NCI-H1092 (cell line): Measurements from ENCODE around the gene INTS11.

Experiments
- DNase-seq: peaks from one replicate; lab custom pipeline; 2025; lab: John Stamatoyannopoulos, UW

INTS11 gene

DNA sequence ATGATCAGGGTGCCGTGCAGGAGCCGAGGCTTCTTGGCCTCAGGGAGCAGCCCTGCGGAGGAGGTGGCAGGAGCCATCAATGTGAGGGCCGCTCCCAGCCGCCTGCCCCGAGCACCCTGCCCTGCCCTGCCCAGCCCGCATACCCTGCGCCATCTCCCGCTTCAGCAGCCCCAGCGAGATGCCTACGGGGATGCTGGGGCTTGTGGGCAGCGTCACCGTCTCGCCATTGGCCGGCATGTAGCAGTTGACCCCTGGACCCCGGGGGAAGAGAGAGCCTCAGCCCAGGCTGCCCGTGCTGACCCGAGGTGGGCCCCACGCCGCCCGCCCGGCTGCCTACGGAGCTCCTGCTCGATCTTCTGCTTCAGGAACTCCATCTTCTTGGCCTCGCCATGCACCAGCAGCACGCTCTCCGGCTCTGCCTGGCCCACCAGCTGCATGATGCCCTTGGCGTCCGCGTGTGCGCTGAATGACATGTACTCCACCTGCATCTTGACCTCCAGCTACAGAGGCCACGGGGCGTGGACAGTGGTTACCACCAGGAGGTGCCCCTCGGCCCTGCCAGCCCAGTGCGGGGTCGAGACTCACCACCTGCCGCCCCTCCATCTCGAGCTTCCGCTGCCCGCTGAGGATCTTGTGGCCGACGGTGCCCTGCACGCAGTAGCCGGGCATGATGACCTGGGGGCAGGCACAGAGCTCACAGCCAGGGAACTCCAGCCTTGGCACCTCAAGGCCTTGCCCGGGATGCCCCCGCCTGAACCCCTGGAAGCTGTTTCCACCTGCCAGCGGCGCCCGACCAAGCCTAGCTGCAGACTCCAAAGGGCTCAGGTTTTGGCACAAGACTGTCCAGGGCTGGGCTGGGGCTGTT is 11.8 kb downstream of the INTS11 start:
- no peak for DNase-seq

DNA sequence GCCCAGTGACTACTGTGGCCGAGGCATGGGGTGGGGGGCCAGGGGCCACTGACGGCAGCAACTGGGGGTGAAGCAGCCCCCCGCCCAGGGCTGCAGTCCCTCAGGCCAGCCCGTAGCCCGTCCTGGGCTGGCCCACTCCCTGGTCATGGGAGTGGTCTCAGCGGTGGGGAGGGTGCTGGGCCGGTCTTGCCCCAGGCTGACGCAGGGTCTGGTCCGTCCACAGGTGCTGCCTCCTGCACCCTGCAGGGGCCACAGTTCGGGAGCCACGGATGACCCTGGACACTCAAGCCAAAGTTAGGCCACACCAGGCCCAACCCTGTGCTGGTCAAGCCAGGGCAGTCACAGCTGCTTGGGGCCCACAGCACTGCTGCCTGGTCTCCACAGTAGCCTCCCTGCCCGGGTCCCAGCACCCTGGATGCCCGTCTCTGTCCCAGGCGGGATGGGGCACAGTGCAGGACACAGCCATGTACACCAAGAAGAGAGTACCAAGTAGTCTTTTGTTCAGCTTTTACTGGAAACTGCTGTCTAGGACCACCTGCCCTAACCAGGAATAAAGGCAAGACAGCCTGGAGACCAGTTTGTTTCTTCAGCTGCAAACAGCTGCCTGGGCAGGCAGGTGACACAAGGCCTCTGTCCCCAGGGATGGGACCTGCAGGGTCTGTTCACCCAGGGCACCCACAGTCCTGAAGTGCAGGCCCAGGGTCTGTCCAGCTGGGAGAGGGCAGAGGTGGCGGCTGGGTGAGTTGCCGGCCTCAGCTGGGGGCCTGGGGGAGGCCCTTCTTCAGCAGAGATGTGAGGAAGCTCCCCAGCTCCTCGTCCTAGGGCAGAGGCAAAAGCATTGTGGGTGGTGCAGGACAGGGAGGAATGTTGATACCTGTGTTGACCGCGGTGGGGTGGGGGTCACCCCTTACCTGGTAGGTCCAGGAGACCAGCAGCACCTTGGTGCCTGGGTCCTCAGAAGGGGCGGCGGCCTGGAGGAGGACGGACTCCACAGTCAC is 13.1 kb downstream of the INTS11 start:
- DNase-seq = no peak

- no peak for DNase-seq
Measured at GRCh38 chr1:1310476-1311053, 13.9 kb downstream of the INTS11 start.

GRCh38 chr1:1310109-1310385 is 14.4 kb downstream of the INTS11 start:
- no peak for DNase-seq

- no peak for DNase-seq
Measured at GRCh38 chr1:1309251-1310108, 15.0 kb downstream of the INTS11 start.

- no peak for DNase-seq
Measured at GRCh38 chr1:1308756-1309250, 15.7 kb downstream of the INTS11 start.

DNA sequence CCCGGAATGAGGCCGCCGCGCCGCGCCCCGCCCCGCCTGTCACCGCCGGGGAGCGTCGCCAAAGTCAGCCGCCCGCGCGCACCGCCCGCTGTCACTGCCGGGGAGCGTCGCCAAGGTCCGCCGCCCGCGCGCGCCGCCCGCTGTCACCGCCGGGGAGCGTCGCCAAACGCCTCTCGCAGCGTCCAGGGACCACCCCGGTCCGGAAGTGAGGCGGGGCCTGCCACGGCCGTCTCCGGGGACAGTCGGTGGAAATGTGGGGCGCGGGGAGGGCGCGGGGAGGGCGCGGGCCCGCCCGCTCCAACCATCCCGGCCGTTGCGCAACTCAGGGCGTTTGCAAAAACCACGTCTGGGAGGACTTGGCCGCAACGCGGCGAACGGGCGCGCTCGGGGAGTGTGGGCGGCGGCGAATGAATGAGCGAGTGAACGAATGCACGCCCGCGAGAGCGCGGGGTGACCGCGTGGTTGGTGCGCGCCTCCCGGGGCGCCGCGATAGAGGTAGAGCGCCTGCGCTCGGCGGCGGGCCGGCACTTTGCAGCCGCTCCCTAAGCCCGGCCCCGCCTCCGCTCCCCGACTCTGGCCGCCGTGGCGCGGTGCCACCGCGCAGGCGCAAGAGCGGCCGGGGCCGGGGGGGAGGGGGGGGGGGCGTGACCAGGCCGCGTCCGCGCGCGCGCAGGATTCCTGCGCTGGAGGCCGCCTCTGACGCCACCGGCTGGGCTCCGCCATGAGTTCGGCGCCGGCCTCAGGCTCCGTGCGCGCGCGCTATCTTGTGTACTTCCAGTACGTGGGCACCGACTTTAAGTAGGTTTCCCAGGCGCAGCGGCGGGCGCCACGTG is 16.3 kb downstream of the INTS11 start, which contains the start of the genes ACAP3 and PUSL1:
Gene ACAP3 (minus strand): TSS at position 8 of the 833 bp plus-strand sequence. CDS start 115 bp downstream, outside the sequence.
Gene PUSL1 (plus strand): TSS at position 675 of the 833 bp plus-strand sequence. CDS start 47 bp downstream, at position 722.
- DNase-seq = peak; percentile 81

DNA sequence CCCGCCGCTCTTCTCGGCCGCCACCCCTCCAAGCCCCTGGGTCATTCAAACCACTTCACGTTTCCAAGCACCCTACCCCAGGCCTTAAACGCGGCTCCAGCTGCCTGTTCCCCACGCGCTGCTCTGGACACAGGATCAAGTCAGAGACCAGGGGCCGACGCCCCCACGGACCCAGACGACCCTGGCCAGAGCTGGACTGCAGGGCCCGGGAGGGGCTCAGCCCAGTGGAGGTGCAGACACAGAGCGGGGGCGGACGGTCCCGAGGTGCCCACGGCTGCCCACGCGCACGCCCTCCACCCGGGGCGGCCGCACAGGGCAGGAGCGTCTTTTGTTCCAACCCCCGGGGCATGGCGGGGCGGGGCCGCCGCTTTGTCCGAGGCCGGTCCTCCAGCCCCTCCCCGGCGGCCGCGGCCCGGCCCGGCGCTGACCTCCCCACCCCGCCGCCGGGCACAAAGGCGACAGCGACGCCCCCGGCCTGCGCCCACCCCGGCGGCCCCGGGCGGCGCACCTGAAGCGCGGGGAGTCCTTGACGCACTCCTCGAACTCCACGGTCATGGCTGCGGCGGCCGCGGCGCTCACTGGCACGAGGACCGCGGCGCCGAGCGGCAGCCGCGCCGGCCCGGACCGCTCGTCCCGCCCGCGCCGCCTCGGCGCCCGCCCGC is 17.1 kb downstream of the INTS11 start:
- no peak for DNase-seq

- no peak for DNase-seq
Measured at GRCh38 chr1:1306661-1307260, 17.7 kb downstream of the INTS11 start.

- no peak for DNase-seq
Measured at GRCh38 chr1:1306070-1306660, 18.3 kb downstream of the INTS11 start.

- no peak for DNase-seq
Measured at GRCh38 chr1:1305300-1306069, 19.0 kb downstream of the INTS11 start.

DNA sequence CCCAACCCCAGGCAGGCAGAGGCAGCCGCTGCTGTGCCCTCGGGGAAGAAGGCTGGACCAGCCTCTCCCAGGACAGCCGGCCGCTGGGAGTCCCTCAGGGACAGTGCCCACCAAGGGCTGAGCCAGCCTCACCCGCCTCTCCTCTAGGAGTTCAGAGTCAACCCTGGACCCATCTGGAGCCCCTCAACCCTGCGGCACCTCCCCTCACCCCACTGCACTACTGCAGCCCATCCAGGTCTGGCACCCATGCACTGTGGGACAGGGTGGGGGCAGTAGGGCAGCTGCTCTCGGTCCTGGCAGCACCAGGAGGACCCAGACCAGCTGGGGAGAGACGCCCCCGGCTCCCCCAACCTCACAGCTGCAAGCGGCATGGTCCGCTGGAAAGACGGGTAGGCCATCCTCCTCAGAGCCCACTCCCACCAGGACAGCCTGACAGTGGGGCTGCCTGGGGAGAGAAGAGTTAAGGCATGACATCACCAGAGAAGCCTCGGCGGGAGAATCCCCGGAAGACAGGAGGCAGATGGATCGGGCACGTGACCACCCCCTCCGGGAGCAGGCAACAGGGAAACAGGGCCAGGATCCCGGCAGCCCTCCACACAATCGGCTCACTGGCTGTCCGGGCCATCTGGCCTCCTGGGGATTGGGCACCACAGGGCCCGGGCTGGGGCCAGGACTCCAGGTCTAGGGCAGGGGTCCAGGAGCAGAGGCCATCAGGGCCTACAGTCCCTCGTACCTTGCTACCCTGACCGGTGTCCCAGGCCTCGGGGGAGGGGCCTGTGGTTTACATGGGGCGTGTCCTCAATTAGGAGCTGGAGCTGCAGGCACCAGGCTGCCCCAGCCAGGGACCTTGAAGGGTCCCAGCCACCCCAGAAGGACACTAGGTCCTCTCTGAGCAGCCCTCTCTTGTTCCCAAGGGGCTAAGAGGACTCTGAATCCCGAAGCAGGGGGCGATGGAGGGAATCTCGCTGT is 19.8 kb downstream of the INTS11 start:
- DNase-seq = no peak

- no peak for DNase-seq
Measured at GRCh38 chr1:1303736-1304135, 20.7 kb downstream of the INTS11 start.

- DNase-seq = no peak
Measured at GRCh38 chr1:1302951-1303509, 21.4 kb downstream of the INTS11 start.

DNA sequence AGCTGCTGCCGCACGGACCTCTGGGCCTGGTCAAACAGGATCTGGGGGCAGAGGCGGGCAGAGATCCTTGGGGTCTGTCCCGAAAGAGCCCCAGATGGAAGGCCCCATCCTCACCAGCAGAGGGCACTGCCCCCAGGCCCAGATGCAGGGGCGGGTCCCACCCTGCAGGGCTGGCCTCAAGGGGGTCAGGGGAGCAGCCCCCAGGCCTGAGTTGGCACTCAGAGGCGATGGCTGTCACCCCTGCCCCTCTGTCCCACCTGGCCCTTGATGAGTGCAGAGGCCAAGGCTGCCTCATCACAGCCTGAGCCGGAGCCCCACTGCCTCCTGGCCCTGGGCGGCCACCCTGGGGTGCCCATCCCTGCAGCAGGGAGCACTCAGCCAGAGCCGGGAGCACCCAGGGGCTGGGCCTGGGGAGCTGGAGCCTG is 22.4 kb downstream of the INTS11 start:
- DNase-seq = no peak

- DNase-seq = no peak
Measured at GRCh38 chr1:1300352-1300739, 24.1 kb downstream of the INTS11 start.
